ENCODE data around the gene THOC1.

DNA sequence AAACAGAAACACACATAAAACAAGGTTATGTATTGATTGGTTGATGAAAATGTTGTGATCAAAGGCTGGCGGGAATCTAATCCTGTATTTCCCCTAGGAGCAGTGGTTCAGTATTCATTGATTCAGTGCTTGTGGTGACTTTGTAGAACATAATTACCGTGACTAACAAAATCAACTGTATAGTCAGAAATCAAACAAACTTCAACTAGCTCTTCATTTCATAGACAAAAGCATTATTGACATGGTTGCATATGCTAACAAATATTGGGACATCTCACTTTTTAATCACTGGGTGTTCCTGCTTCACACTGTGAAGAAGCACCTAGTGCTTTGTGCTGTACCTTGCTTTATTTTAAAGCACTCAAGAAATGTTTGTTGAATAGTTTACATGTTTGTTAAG, 68.1 kb downstream of the THOC1 start:
- TF ChIP-seq, protein P1, sequence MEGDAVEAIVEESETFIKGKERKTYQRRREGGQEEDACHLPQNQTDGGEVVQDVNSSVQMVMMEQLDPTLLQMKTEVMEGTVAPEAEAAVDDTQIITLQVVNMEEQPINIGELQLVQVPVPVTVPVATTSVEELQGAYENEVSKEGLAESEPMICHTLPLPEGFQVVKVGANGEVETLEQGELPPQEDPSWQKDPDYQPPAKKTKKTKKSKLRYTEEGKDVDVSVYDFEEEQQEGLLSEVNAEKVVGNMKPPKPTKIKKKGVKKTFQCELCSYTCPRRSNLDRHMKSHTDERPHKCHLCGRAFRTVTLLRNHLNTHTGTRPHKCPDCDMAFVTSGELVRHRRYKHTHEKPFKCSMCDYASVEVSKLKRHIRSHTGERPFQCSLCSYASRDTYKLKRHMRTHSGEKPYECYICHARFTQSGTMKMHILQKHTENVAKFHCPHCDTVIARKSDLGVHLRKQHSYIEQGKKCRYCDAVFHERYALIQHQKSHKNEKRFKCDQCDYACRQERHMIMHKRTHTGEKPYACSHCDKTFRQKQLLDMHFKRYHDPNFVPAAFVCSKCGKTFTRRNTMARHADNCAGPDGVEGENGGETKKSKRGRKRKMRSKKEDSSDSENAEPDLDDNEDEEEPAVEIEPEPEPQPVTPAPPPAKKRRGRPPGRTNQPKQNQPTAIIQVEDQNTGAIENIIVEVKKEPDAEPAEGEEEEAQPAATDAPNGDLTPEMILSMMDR (IDR thresholded peaks at IDR 0.05 in 8 of 11, conservative IDR thresholded peaks at IDR 0.05 in 3 of 11): no peak
- TF ChIP-seq POLR2A (IDR thresholded peaks at IDR 0.05) (no peak), POLR2AphosphoS5 (IDR thresholded peaks at IDR 0.05) (no peak)

Data from spleen (tissue), 7 donors.